Measurements from ENCODE around the gene OR6C65.

Gene OR6C65

GRCh38 chr12:55446326-55446725 lies 46.0 kb downstream of the OR6C65 start:
- DNase-seq (ENCODE audit: low read depth) = no peak

DNA sequence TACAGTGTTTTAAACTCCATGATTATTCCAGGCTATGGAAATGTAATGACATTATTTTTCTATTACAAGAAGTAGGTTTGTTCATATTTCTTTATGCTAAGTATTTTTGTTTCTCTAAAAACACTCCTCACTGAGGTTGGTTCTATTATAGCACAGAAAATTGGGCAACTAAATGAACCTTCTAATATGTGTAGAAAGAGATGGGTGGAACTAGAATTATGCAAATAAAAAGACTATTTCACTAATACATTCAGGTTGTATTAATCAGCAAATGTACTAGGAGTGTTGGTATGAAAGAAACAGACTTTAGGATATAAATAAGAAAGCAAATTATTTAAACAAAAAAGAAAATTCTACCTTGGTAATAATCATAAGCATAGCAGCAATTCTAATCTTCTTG lies 48.5 kb downstream of the OR6C65 start:
- no peak for DNase-seq (ENCODE audit: low read depth)
